Left renal cortex interstitium (tissue), 4 donors: ENCODE results near the gene TRAPPC2L. TPM values are rescaled to one million over a fixed set of nuclear protein-coding genes. Genes with fewer than 3 reads are reported as not detected.
"Not testable (repeated sequence)": the region's sequence is repeated elsewhere in the genome, so short reads cannot be mapped to it uniquely, and the experiment has no call there.

Source experiments
- DNase-seq, 4 donors: peaks; one replicate each; pipeline ENCODE4 v3.0.0-alpha.2; 2013; ENCODE audit warnings: low read depth in 4 of 4, low spot score in 2 of 4, missing footprints in 1 of 4
- polyA plus RNA-seq, 4 donors: library from polyadenylated mRNA; unstranded; fragments of 120-200 nt; gene quantifications; one replicate each; pipeline ENCODE4 v1.2.1, GENCODE V29; 2013; ENCODE audit not compliant: insufficient read length in 4 of 4

Gene TRAPPC2L
- polyA plus RNA-seq, 4 donors, result 76.5 to 85.0 (median 80.5) TPM

GRCh38 chr16:88886845-88887521 is 30.1 kb downstream of the TRAPPC2L start:
- DNase-seq, result peak in 1 of 4 donors; percentile 25

GRCh38 chr16:88888057-88888456 is 31.1 kb downstream of the TRAPPC2L start:
- no peak for DNase-seq

GRCh38 chr16:88888461-88889387 is 31.8 kb downstream of the TRAPPC2L start:
- no peak for DNase-seq

GRCh38 chr16:88889702-88890352 is 32.9 kb downstream of the TRAPPC2L start:
- not testable (repeated sequence) for DNase-seq

- DNase-seq, result no peak
Measured at GRCh38 chr16:88891083-88891482, 34.2 kb downstream of the TRAPPC2L start.

DNA sequence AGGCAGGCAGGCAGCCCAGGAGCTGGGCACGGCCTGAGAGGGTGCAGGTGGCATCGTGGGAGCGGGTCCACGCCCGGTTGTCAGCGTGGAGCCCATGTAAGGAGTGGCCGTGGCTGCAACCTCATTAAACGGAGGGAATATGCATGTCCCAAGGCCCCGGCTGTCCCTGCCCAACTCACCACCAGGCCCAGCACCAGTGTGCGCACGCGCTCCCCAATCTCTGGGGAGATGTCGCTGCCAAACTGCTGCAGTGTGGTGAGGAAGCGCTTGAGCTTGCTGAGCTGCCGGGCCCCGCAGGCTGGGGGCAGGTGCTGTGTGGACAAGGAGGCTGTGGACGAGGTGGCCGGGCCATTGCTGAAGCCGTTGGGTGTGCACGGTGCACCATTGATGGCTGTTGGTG is 35.1 kb downstream of the TRAPPC2L start:
- no peak for DNase-seq

GRCh38 chr16:88893127-88893968 is 36.4 kb downstream of the TRAPPC2L start:
- no peak for DNase-seq

DNA sequence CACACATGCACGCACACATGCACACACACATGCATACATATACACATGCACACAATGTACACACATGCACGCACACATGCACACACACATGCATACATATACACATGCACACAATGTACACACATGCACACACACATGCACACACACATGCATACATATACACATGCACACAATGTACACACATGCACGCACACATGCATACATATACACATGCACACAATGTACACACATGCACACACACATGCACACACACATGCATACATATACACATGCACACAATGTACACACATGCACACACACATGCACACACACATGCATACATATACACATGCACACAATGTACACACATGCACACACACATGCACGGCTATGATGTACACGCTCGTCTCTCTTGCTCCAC is 37.3 kb downstream of the TRAPPC2L start:
- DNase-seq, result not testable (repeated sequence)

DNA sequence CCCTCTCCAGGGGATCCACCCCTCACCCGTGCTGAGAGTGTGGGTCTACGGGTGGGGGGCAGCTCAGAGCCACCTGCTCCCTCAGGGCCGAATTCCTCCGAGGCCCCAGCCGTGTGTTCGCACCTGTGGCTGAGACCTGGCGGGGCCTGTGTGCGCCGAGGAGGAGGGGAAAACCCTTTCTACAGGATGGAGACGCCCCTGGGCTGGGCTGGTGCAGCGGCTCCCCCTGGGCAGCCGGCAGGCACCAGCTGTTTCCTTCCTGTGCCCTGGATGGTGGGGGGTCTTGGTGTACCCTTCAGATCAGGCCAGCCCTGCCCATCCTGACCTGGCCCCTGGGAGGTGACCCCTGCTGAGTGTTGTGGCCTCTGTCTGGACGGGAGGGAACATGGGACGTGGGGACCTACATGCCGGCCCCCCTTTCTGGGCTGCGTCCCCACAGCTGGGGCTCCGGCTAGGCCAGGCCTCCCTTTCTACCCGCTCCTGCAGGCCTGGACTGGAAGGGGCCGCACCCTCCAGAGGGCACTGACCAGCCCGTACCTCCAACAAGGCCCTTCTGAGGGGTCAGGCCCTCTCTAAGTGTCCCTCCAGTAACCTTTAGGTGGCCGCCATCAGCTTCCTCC is 37.9 kb downstream of the TRAPPC2L start:
- DNase-seq, result no peak

DNA sequence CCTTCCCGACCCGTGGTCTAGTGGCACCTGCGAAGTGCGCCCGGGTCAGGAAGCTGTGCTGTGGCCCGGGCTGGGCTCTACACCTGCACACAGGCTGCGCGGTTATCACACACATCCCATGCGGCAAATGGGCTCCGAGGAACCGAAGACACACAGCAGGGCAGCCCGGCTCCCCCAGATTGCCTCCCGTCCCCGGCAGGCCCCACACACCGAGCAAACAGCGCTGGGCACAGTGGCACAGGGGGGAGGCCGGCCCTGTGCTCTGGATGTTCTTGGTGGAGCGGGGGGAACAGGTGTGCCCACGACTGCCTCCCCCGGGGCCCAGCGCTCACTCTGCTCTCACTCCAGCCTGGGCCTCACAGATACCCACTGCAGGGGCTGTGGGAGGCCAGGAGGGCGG is 38.4 kb downstream of the TRAPPC2L start:
- no peak for DNase-seq

GRCh38 chr16:88896238-88897070 is 39.5 kb downstream of the TRAPPC2L start:
- DNase-seq, result no peak

GRCh38 chr16:88897696-88898425 is 40.9 kb downstream of the TRAPPC2L start:
- DNase-seq, result no peak

- no peak for DNase-seq
Measured at GRCh38 chr16:88899901-88900661, 43.2 kb downstream of the TRAPPC2L start.

DNA sequence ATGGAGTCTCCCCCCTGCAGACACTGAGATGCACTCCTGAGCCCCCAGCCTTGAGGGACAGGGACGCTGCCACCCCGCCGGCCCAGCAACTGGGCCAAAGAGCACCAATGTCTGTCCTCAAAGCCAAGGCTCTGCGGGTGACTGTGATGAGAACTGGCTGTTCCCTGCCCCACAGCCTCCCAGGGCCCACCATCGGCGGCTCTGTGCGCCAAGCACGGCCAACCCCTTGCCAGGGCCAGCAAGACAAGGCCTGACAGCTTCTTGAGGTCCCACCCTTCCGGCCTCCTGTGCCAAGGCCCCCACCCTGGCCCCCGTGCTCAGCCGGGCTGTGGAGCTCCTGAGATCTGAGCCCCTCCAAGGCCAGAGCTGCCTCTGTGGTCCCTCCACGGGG is 43.7 kb downstream of the TRAPPC2L start:
- no peak for DNase-seq

DNA sequence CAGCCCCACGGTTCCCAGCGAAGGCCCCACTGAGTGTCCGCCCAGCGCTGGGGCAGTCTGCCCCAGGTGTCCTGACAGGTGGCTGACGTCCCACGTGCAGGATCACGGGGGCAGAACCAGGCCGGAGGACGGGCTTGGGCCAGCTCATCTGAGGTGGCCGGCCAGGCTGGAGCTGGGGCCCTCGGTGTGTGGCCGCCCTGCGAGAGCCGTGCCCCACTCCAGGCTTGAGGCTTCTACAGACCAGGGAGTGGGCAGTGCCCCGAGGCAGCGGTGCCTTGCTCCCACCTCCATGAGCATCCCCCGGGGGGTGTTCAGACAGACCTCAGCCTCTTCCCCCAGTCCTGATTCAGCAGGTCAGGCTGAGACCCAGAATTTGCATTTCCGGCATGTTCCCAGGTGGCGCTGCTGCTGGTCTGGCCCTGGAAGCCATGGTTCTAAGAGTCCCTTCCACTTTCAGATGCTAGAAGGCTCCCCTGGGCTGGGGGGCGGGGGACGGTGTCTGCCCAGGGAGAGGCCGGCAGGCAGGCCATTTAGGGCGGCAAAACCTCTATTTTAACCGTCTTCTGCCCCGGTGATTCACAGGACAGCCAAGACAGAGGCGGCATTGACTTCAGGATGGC is 44.9 kb downstream of the TRAPPC2L start:
- DNase-seq, result no peak

DNA sequence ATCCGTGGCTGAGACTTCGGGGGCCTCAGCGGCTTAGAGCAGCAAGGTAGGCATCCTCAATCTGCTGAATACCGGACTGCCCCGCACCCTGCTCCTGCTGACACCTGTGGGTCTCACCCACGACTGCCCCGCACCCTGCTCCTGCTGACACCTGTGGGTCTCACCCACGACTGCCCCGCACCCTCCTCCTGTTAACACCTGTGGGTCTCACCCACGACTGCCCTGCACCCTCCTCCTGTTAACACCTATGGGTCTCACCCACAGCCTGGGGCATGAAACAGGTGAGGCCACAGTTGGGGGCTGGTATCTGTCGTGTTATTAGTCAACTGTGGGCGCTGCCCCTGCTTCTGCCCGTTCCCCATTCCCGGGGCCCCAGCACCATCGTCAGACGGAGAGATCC is 45.8 kb downstream of the TRAPPC2L start:
- DNase-seq, result no peak

DNA sequence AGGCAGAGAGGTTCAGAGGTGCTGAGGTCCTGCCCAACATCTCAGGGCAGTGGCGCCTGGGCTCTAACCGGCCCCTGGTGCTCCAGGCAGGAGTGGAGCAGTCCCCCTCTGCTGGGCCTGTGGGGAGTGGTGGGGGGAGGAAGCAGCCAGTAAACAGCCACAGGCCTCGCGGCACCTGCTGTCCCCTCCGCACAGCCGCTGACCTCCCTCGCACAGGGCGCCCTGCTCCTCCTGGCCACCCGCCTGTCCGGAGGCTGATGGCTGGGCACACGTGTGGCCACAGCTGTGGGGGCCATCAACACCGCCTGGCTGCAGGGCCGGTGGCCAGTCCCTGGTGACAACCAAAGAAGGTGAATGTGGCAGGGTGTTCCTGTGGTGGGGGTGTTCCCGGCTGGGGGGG is 46.3 kb downstream of the TRAPPC2L start:
- no peak for DNase-seq
